Ishikawa (cell line): ENCODE data around the gene TBX15.

ENCODE experiments used
- CEBPB ChIP-seq: IDR thresholded peaks from 2 replicates; pipeline ENCODE4 v1.6.1; 2012
- CREB1 ChIP-seq: IDR thresholded peaks from 2 replicates; pipeline ENCODE4 v1.6.1; 2012; ENCODE audit warnings: low read depth
- EGR1 ChIP-seq: IDR thresholded peaks from 2 replicates; pipeline ENCODE4 v1.6.1; 2012
- EP300 ChIP-seq: IDR thresholded peaks from 2 replicates; pipeline ENCODE4 v1.6.1; 2012; ENCODE audit warnings: borderline replicate concordance
- FOXM1 ChIP-seq: IDR thresholded peaks from 2 replicates; pipeline ENCODE4 v1.6.1; 2012; ENCODE audit warnings: low read depth, borderline replicate concordance
- NFIC ChIP-seq: IDR thresholded peaks from 2 replicates; pipeline ENCODE4 v1.6.1; 2012
- RAD21 ChIP-seq: IDR thresholded peaks from 2 replicates; pipeline ENCODE4 v1.6.1; 2012; ENCODE audit warnings: low read depth
- TAF1 ChIP-seq: IDR thresholded peaks from 2 replicates; pipeline ENCODE4 v1.6.1; 2012; ENCODE audit warnings: low read depth, mild to moderate bottlenecking
- TCF12 ChIP-seq: IDR thresholded peaks from 2 replicates; pipeline ENCODE4 v1.6.1; 2012; ENCODE audit warnings: low read depth
- TEAD4 ChIP-seq: IDR thresholded peaks from 2 replicates; pipeline ENCODE4 v1.6.1; 2012
- YY1 ChIP-seq: IDR thresholded peaks from 2 replicates; pipeline ENCODE4 v1.6.1; 2012; ENCODE audit warnings: low read depth
- ZBTB7A ChIP-seq: IDR thresholded peaks from 2 replicates; pipeline ENCODE4 v1.6.1; 2012; ENCODE audit warnings: low read depth
- TF ChIP-seq, protein P1 (sequence below): IDR thresholded peaks from 2 replicates; pipeline ENCODE4 v1.6.1; 2012
- TF ChIP-seq, protein P2 (sequence below): IDR thresholded peaks from 2 replicates; pipeline ENCODE4 v1.6.1; 2012; ENCODE audit warnings: low read depth, mild to moderate bottlenecking
- TF ChIP-seq, protein P3 (sequence below): IDR thresholded peaks from 2 replicates; pipeline ENCODE4 v1.6.1; 2012

The TBX15 gene

DNA sequence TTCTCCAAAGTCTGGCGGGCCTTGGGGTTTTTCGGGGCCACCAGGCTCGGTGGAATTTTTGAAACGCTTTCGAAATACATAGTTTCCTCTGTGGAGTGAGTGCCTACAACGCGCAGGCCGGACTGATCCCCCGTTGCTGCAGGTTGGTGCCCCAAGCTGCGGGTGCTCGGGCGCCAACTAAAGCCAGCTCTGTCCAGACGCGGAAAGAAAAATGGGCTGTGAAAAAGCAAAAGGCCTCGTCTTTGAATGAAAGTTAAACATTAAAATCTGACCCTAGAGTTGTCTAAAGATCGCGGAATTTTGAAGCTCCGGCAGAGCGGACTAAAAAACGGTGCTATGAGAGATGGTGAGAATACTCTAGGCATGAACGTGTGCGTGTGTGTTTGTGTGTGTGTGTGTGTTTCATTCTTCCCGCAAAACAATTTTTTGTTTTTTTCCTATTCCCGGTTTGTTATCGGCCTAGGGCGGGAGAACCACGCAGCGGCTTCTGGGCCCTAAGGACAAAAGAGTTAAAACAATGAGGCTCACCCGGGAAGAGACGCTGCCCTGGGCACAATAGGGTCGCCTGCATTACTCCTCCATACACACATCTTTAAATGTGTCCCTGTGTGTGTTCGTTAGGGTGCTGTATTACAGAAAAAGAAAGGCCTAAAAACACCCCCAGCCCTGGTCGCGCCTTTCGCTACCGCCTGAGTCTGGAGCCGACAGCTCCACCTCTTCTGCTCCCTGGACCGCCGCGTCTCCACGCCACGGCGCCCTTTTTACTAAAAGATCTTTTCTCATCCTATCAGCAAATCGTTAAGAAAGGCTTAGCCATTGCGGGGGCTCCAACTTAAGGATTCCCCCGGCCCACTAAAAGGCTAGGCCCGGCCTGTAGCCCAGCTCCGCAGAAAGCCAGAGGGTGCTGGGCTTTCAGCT, 3.2 kb downstream of the TBX15 start:
- TF ChIP-seq YY1 (no peak), TAF1 (no peak), TCF12 (no peak), TEAD4 (no peak), FOXM1 (no peak), ZBTB7A (no peak), EGR1 (no peak), RAD21 (no peak), CREB1 (no peak), NFIC (no peak), CEBPB (no peak)
- TF ChIP-seq, protein P1, sequence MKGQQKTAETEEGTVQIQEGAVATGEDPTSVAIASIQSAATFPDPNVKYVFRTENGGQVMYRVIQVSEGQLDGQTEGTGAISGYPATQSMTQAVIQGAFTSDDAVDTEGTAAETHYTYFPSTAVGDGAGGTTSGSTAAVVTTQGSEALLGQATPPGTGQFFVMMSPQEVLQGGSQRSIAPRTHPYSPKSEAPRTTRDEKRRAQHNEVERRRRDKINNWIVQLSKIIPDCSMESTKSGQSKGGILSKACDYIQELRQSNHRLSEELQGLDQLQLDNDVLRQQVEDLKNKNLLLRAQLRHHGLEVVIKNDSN: no peak
- TF ChIP-seq, protein P2, sequence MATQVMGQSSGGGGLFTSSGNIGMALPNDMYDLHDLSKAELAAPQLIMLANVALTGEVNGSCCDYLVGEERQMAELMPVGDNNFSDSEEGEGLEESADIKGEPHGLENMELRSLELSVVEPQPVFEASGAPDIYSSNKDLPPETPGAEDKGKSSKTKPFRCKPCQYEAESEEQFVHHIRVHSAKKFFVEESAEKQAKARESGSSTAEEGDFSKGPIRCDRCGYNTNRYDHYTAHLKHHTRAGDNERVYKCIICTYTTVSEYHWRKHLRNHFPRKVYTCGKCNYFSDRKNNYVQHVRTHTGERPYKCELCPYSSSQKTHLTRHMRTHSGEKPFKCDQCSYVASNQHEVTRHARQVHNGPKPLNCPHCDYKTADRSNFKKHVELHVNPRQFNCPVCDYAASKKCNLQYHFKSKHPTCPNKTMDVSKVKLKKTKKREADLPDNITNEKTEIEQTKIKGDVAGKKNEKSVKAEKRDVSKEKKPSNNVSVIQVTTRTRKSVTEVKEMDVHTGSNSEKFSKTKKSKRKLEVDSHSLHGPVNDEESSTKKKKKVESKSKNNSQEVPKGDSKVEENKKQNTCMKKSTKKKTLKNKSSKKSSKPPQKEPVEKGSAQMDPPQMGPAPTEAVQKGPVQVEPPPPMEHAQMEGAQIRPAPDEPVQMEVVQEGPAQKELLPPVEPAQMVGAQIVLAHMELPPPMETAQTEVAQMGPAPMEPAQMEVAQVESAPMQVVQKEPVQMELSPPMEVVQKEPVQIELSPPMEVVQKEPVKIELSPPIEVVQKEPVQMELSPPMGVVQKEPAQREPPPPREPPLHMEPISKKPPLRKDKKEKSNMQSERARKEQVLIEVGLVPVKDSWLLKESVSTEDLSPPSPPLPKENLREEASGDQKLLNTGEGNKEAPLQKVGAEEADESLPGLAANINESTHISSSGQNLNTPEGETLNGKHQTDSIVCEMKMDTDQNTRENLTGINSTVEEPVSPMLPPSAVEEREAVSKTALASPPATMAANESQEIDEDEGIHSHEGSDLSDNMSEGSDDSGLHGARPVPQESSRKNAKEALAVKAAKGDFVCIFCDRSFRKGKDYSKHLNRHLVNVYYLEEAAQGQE: no peak

DNA sequence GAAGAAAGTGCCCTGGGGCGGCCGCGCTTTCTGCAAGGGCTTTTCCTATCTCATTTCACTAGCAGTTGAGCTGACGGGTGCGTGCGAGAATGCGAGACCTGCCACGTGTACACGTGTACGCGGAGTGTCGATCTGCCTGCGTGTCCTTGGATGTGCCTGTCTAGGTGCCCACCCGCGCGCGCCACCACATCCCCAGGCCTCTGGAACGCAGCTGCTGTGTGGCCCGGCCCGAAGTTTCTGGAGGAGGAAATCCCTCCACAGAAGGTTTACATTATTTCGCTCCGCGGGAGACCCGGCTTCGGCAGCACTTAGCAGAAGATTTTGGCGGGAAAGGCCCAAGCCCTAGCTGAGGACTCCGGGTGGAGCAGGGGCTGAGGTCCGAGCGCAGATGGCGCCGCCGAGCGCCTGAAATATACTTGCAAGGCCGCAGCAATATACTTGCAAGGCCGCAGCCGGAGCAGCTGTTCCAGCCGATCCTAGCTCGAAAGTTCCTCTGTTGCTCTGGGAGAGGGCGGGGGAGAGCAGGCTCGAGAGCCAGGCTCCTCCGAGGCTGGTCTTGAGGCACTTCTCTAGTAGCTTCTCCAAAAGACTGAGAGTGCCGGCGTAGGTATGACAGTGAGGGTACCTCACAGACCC, 3.9 kb downstream of the TBX15 start:
- TF ChIP-seq TAF1: no peak
- no peak for TF ChIP-seq TEAD4
- TF ChIP-seq RAD21: no peak
- TF ChIP-seq YY1: no peak
- TF ChIP-seq EP300: no peak
- no peak for TF ChIP-seq CREB1
- TF ChIP-seq, protein P3, sequence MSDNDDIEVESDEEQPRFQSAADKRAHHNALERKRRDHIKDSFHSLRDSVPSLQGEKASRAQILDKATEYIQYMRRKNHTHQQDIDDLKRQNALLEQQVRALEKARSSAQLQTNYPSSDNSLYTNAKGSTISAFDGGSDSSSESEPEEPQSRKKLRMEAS: no peak
- TF ChIP-seq CEBPB: no peak
- no peak for TF ChIP-seq ZBTB7A
- no peak for TF ChIP-seq NFIC
- TF ChIP-seq, protein P2: no peak

DNA sequence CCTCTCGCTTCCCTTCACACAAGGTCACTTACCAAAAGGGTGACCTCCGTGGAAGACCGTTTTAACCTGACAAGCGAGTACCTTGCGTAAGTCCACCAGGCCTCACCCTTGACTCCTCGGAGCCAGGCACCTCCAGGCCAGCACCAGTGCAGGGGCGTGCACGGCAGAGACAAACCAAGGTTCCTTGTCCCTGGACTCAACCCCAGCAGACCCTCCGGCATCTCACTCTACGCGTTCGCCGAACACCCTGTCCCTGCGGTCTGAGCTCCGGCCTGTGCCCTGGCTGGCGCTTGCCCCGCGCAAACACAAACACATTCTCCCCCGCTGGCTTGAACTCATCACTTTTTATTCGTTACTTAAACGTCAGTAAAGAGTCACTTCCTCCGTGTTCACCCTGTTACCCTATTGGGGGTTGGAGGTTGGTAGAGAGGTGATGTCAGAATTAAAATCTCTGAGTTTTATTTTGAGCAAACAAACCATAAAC, 4.5 kb downstream of the TBX15 start:
- no peak for TF ChIP-seq TAF1
- TF ChIP-seq FOXM1: no peak
- TF ChIP-seq, protein P1: no peak

DNA sequence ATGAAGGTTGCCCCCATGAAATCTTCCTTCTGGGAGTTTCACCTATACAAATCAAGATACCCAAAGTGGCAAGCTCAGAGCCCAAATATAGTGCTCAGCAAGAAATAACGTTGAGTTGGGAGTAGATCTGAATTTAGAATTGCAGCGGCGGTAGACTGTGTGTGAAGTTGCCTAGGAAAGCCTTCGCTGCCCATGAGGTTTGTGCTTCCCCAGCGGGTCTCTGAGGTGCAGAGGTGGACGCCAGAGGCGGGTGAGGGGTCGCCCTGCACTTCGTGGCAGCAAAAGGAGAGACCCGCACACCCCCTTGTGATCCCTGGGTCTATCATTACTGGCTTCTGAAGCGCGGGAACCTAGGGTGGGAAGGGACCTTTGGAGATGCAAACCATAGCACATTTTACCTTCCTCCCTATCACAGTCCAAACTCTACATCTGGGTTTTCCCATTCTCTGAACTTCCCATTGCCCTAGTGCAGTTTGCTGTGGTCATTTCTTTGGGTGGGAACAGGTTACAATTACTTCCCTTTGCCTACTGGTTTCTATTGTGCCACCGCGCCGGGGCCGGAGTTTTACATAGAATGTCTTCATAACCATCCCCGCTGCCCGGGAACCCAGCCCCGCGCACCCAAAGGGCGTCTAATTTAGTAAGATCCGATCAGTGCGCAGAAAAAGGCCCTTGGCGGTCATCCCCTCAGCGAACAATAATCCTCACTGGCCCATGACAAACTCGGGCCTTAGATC, 5.2 kb downstream of the TBX15 start:
- TF ChIP-seq CREB1 (no peak), EGR1 (no peak), FOXM1 (no peak)
- TF ChIP-seq, protein P2: no peak
